ENCODE results near the gene TBPL1. TPM values are rescaled to one million over a fixed set of nuclear protein-coding genes. Genes with fewer than 3 reads are reported as not detected.

TBPL1 gene
- total and polyA plus RNA-seq, 9 of the 15 experiments (the other 6 are each of a cell fraction or from before 2014, with no cell fraction given) = 78.1 to 152 (median 107) TPM

GRCh38 chr6:133957780-133958242 lies 4.8 kb downstream of the TBPL1 start (continued):
- TF ChIP-seq MAX (CRISPR knock-in tag; IDR thresholded peaks at IDR 0.05) (no peak), XRCC5 (IDR thresholded peaks at IDR 0.05; ENCODE audit: low read depth, low read length) (no peak), THRB (CRISPR knock-in tag; conservative IDR thresholded peaks at IDR 0.05) (no peak), CCAR2 (IDR thresholded peaks at IDR 0.05; ENCODE audit: low read depth, low read length) (no peak), POLR2A (conservative IDR thresholded peaks at IDR 0.05) (peak; percentile 67), HCFC1 (IDR thresholded peaks at IDR 0.05; ENCODE audit: low read depth, low read length) (no peak), SRSF1 (IDR thresholded peaks at IDR 0.05; ENCODE audit: low read depth, low read length) (no peak), MEF2A (IDR thresholded peaks at IDR 0.05; ENCODE audit: control insufficient read depth, low read depth, low read length) (0 out of 2 replicates have a peak, but pooled peaks have one; percentile 30), ZKSCAN3 (CRISPR knock-in tag; IDR thresholded peaks at IDR 0.05) (no peak), NFATC3 (IDR thresholded peaks at IDR 0.05) (no peak), PCBP2 (IDR thresholded peaks at IDR 0.05; ENCODE audit: low read depth, low read length, poor library complexity, severe bottlenecking) (no peak), HNRNPH1 (optimal IDR thresholded peaks at IDR 0.05; ENCODE audit: low read depth, low read length) (no peak), LEF1 (IDR thresholded peaks at IDR 0.05) (peak; percentile 96), ZNF639 (CRISPR knock-in tag; conservative IDR thresholded peaks at IDR 0.05 in 1 of 2, IDR thresholded peaks at IDR 0.05 in 1 of 2) (no peak; a peak in 1 of 4 replicates), U2AF2 (optimal IDR thresholded peaks at IDR 0.05; ENCODE audit: low read depth, low read length) (no peak), FOXJ3 (CRISPR knock-in tag; IDR thresholded peaks at IDR 0.05) (no peak), MNT (conservative IDR thresholded peaks at IDR 0.05) (peak; percentile 46 to 71), PTTG1 (tag; IDR thresholded peaks at IDR 0.05; ENCODE audit: low read depth) (no peak), COPS2 (conservative IDR thresholded peaks at IDR 0.05) (no peak), ADNP (tag; IDR thresholded peaks at IDR 0.05) (no peak), POLR2AphosphoS5 (IDR thresholded peaks at IDR 0.05; ENCODE audit: control insufficient read depth, insufficient read depth, low read depth, low read length) (peak; percentile 92), GTF2B (IDR thresholded peaks at IDR 0.05; ENCODE audit: extremely low read depth, insufficient read length) (no peak), PHTF2 (CRISPR knock-in tag; IDR thresholded peaks at IDR 0.05) (no peak)

Measured in K562 (cell line).